ENCODE measurements around the gene CBFA2T2. TPM values are rescaled to one million over a fixed set of nuclear protein-coding genes. Genes with fewer than 3 reads are reported as not detected.

The CBFA2T2 gene
- total RNA-seq, 2 experiments from 2014 or later = 10.2 to 10.9 TPM

DNA sequence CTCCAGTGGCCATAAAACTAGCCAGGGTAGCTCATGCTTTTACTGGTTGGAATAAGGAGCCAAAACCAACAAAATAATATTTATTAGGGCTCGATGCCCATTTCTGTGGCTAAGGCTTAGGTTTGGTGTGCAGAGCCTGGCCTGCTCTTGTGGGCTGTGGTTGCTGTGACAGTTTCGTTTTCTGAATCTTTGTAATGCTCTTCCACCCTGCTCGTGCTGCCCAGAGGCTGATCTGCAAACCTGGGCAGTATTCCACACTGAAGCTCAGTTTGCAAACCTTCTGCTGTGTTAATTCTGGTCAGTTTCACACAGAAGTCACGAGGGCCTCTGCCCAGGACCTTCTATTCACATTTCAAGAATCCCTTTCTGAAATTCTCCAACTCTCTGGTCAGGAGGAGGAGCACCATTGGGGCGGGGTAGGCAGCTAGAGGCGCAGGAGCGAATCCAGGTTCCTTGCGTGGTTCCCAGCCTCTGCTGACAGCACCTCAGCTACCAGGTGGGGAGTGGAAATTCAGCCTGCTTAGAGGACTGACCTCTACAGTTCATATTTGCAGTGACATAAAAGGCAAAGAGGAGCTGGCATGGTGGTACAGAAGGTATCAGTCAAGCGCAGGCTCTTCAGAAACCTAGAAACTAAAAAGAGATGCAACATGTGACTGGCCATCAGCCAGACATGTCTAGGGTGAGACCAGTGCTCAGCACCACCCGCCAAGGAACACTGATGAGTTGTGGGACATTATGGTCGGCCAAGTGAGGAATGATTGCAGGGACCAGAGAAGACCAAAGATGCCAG is 157.9 kb downstream of the CBFA2T2 start:
- no peak overlapping the region for H3K27ac Mint-ChIP-seq
- intact Hi-C loops (cut with micrococcal nuclease) = no loop called here

DNA sequence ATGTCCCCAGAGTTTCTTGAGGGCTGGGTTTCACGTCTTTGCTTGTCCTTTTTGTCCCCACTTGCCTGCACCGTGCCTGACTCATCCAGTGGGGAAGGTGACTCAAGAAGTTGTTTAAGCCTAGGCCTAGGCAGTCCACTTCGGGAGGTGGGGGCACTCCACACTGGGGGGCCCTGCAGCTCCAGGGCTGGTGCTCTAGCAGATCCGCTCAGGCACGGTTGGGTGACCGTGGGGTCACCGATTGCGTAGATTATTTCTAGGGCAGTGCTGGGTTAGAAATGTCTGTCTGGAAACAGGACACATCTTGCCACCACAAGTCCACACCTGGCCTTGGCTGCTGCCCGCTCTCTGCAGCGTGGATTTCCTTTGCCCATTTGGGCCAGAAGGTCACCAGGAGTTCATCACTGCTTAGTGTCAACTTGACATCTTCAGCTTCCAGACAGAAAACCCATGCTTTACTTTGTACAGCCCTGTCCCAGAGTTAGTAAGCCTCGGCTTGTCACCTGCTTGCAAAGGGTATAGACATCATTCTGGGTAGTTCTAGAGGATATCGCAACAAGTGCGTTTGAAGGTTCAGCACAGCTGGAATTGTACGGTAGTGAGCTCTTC is 158.6 kb downstream of the CBFA2T2 start:
- H3K4me1 Mint-ChIP-seq (ENCODE audit: low read depth) = peaks cover 38% of the 10 kb centered on the region
- ATAC-seq = no peak

More for the DNA sequence above, 157.9 kb downstream of the CBFA2T2 start:
- POLR2A ChIA-PET = interaction anchor here (0.6 to 1.6 kb wide), 4 partner anchors 9 to 104 kb away, joined by 3 to 4 read pairs (median 3); no protein-coding TSS in a partner anchor
- H3K36me3 Mint-ChIP-seq (ENCODE audit: low read depth) = peaks cover 9% of the 10 kb centered on the region
- H3K4me3 Mint-ChIP-seq = no peak overlapping the region
- DNase-seq (no peak), ATAC-seq (no peak)
- peaks cover 32% of the 10 kb centered on the region for H3K4me1 Mint-ChIP-seq (ENCODE audit: low read depth)
- no peaks in the 10 kb centered on the region for H3K27me3 Mint-ChIP-seq
- no peaks in the 10 kb centered on the region for H3K9me3 Mint-ChIP-seq
- TF ChIP-seq, protein P1, sequence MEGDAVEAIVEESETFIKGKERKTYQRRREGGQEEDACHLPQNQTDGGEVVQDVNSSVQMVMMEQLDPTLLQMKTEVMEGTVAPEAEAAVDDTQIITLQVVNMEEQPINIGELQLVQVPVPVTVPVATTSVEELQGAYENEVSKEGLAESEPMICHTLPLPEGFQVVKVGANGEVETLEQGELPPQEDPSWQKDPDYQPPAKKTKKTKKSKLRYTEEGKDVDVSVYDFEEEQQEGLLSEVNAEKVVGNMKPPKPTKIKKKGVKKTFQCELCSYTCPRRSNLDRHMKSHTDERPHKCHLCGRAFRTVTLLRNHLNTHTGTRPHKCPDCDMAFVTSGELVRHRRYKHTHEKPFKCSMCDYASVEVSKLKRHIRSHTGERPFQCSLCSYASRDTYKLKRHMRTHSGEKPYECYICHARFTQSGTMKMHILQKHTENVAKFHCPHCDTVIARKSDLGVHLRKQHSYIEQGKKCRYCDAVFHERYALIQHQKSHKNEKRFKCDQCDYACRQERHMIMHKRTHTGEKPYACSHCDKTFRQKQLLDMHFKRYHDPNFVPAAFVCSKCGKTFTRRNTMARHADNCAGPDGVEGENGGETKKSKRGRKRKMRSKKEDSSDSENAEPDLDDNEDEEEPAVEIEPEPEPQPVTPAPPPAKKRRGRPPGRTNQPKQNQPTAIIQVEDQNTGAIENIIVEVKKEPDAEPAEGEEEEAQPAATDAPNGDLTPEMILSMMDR (IDR thresholded peaks at IDR 0.05) = no peak
- CTCF ChIA-PET = interaction anchor here (1.1 to 2.1 kb wide), 2 partner anchors 9 to 20 kb away, joined by 3 to 7 read pairs; partner anchors contain the start of gene ACTL10

DNA sequence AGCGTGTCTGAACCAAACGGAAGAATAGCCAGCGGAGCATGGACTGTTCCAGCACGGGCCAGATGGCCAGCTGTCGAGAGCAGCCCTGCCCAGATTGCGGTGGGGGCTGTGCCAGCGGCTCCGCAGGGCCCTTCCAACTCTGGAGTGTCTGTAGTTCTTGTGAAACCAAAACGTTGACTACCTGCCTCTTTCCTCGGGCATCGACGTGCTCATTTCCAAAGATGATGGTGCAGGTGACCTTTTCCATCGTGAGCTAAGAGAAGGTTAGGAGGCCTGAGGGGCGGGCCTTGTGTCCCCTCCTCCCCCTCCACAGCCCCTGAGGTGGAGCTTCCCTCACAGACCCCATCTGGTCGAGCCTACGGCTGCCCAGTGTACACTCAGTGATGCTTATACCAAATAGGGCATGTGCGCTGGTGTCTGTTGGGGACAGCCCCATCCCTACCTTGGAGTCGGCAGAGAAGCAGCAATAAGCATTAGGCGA is 159.3 kb downstream of the CBFA2T2 start:
- Mint-ChIP-seq H3K4me3 (no peak overlapping the region), H3K9me3 (no peaks in the 10 kb centered on the region), H3K27ac (no peak overlapping the region), H3K4me1 (ENCODE audit: low read depth) (peaks cover 38% of the 10 kb centered on the region), H3K27me3 (no peaks in the 10 kb centered on the region), H3K36me3 (ENCODE audit: low read depth) (peaks cover 9% of the 10 kb centered on the region)
- ATAC-seq (peak; percentile 26), DNase-seq (no peak)
- TF ChIP-seq, protein P1 (IDR thresholded peaks at IDR 0.05) = no peak
- intact Hi-C loops (cut with micrococcal nuclease) = no loop called here
- POLR2A ChIA-PET = interaction anchor here (0.6 to 1.6 kb wide), 3 partner anchors 11 to 247 kb away, joined by 3 to 4 read pairs (median 3); no protein-coding TSS in a partner anchor
- CTCF ChIA-PET = interaction anchor here (1.1 kb wide), 1 partner anchor 19 kb away, joined by 4 read pairs; no protein-coding TSS in a partner anchor

More for the DNA sequence above, 158.6 kb downstream of the CBFA2T2 start:
- H3K36me3 Mint-ChIP-seq (ENCODE audit: low read depth) = peaks cover 9% of the 10 kb centered on the region
- no peak overlapping the region for H3K27ac Mint-ChIP-seq
- H3K4me3 Mint-ChIP-seq = no peak overlapping the region
- POLR2A ChIA-PET = interaction anchor here (0.6 to 1.6 kb wide), 5 partner anchors 10 to 246 kb away, joined by 3 to 4 read pairs (median 3); no protein-coding TSS in a partner anchor
- CTCF ChIA-PET = interaction anchor here (1.1 kb wide), 1 partner anchor 19 kb away, joined by 4 read pairs; no protein-coding TSS in a partner anchor
- no peak for DNase-seq
- H3K27me3 Mint-ChIP-seq = no peaks in the 10 kb centered on the region
- intact Hi-C loops (cut with micrococcal nuclease) = no loop called here
- TF ChIP-seq, protein P1 (IDR thresholded peaks at IDR 0.05) = no peak
- H3K9me3 Mint-ChIP-seq = no peaks in the 10 kb centered on the region

DNA sequence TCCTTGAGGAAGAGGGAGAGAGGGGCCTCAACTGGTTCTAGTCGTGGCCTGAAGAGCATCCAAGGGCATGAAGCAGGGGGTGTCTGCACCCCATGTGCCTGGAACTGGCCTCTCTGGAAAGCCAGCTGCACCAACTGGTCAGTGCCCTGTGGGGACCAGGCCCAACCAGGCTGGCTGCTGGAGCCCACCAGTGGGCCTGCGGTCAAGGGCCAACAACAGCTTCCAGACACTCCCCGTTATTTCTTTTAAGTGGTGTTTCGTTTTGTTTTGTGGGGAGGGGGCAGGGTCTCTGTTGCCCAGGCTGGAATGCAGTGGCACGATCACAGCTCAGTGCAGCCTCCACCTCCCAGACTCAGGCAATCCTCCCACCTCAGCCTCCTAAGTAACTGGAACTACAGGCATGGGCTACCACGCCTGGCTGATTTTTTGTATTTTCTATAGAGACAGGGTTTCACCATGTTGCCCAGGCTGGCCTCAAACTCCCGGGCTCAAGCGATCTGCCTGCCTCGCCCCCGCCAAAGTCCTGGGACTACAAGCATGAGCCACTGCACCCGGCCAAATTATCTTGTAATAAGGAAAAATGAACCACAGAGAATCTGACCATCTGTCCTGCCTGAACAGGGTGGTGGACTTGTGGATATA is 160.3 kb downstream of the CBFA2T2 start:
- Mint-ChIP-seq H3K27ac (no peak overlapping the region), H3K4me3 (no peak overlapping the region), H3K27me3 (no peaks in the 10 kb centered on the region), H3K9me3 (no peaks in the 10 kb centered on the region), H3K36me3 (ENCODE audit: low read depth) (peaks cover 6% of the 10 kb centered on the region), H3K4me1 (ENCODE audit: low read depth) (peaks cover 38% of the 10 kb centered on the region)
- ChIA-PET CTCF (interaction anchor here (2.7 kb wide), 1 partner anchor 17 kb away, joined by 9 read pairs; the partner anchor contains the start of gene ACTL10), POLR2A (no interaction called here)
- no peak for DNase-seq
- intact Hi-C loops (cut with micrococcal nuclease) = loop anchor here (5.0 kb wide), 1 partner anchor 193 kb away; no protein-coding TSS in a partner anchor
- TF ChIP-seq, protein P1 (IDR thresholded peaks at IDR 0.05) = no peak
- ATAC-seq = no peak
